Keratinocyte (primary cell): ENCODE data around the gene INSC.

Experiments
- CTCF ChIP-seq, 3 experiments: IDR thresholded peaks in 1 of 3; conservative IDR thresholded peaks in 1 of 3; optimal IDR thresholded peaks in 1 of 3; 2 replicates in 2 of 3; 3 replicates in 1 of 3; pipeline versions ENCODE3 to v1.5.1; 2011; ENCODE audit warnings: low read length in 3 of 3, mild to moderate bottlenecking in 3 of 3, moderate library complexity in 2 of 3, control low read depth in 1 of 3, inconsistent platforms in 1 of 3; ENCODE audit not compliant: insufficient read depth in 2 of 3; ENCODE audit errors: extremely low read depth in 1 of 3
- EZH2 ChIP-seq: IDR thresholded peaks from one replicate; pipeline ENCODE4 v1.6.1; 2012; ENCODE audit warnings: inconsistent platforms, mild to moderate bottlenecking, low read length, moderate library complexity

GRCh38 chr11:15185021-15185420 lies 70.3 kb downstream of the INSC start:
- TF ChIP-seq CTCF (optimal IDR thresholded peaks at IDR 0.05 in 1 of 3, IDR thresholded peaks at IDR 0.05 in 1 of 3, conservative IDR thresholded peaks at IDR 0.05 in 1 of 3; ENCODE audit: extremely low read depth in 1 of 3, insufficient read depth in 2 of 3, low read length in 3 of 3) = no peak
- TF ChIP-seq EZH2 = no peak
